WERI-Rb-1 (cell line): ENCODE results near the gene AP2M1.
A peak's percentile ranks its signal among the peaks of the same experiment; 100 is the strongest.

Experiments
- DNase-seq: peaks from one replicate; pipeline ENCODE4 v3.0.0-alpha.2; 2020
- H3K27ac ChIP-seq: fragments of 250-450 bp; sonication (Bioruptor Pico); 2 replicates; pipeline ENCODE4 v1.5.1; 2020; ENCODE audit warnings: mild to moderate bottlenecking, moderate library complexity
- H3K27me3 ChIP-seq: fragments of 250-450 bp; sonication (Bioruptor Pico); 2 replicates; pipeline ENCODE4 v1.5.1; 2021; ENCODE audit warnings: mild to moderate bottlenecking, low read depth, moderate library complexity; ENCODE audit not compliant: insufficient read depth, severe bottlenecking
- H3K36me3 ChIP-seq: fragments of 250-450 bp; sonication (Bioruptor Pico); 2 replicates; pipeline ENCODE4 v1.5.1; 2020; ENCODE audit warnings: mild to moderate bottlenecking, moderate library complexity
- H3K4me3 ChIP-seq: 2 replicates; pipeline ENCODE4 v1.5.1; 2011; ENCODE audit warnings: low read depth, mild to moderate bottlenecking, control low read depth, low read length
- H3K9me3 ChIP-seq: fragments of 250-450 bp; sonication (Bioruptor Pico); 2 replicates; pipeline ENCODE4 v1.5.1; 2021; ENCODE audit warnings: mild to moderate bottlenecking, moderate library complexity; ENCODE audit not compliant: severe bottlenecking
- TF ChIP-seq, protein P1 (sequence below): IDR thresholded peaks from 2 replicates; pipeline ENCODE4 v1.5.1; 2011; ENCODE audit warnings: low read depth, mild to moderate bottlenecking, control low read depth, inconsistent platforms, low read length

Gene AP2M1

DNA sequence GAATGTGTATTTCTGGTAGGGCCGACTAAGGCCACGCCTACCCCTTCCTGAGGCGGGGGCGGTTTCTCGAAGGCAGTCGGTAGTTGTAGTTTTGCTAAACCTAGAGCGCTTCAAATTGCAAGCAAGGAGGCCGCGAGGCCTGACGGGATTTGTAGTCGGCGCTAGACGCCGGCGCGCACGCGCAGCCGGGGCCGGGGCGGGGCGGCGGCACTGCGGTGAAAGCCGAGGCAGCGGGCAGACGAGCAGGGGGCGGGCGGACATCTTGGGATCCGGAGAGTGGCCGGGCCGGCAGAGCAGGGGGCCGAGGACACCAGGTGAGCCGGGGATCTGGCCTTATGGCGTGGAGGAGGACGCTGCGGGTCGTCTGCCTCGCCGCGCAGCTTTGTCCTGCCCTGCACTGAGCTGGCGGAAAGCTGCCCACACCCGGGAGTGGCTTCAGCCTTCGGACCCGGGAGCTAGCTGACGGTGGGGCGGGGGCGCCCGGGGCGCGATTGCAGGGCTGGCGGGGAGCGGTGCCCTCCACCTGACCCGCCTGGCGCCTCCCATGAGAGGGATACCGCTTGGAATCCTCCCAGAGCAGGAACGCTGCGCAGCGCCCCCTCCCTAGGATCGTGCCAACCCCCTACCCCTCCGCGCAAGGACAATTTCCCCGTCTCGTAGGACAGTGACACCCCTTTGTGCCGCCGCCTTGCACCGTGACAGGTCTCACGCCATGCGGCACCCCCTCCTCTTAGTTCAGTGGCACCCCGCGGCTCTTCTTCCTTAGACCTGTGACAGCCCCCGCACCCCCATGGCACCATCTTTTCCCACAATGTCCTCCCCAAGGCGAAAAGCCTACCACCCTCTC is at the start of gene AP2M1:
Gene AP2M1, plus strand, starts transcription at position 210 of the 847 bp plus-strand sequence. CDS start 2,139 bp downstream, outside the sequence.
- no peaks in the 10 kb centered on the region for H3K27me3 ChIP-seq
- peak; percentile 97 for DNase-seq
- H3K36me3 ChIP-seq, result peaks cover 65% of the 10 kb centered on the region

DNA sequence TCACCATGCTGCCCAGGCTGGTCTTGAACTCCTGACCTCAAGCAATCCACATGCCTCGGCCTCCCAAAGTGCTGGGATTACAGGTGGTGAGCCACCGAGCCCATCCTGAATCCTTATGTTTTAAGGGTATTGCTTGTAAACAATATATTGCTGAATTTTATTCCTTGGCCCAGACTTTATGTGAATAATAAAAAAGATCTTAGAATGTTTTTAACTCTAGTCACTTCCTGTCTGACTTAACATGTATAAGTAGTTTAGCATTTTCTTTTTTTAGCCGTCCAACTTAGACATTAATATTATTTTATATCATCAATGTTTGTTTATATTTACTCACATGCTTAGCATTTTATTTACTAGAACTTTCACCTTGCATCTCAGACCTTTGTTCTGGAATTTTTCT is 48.6 kb upstream of the AP2M1 start:
- TF ChIP-seq, protein P1, sequence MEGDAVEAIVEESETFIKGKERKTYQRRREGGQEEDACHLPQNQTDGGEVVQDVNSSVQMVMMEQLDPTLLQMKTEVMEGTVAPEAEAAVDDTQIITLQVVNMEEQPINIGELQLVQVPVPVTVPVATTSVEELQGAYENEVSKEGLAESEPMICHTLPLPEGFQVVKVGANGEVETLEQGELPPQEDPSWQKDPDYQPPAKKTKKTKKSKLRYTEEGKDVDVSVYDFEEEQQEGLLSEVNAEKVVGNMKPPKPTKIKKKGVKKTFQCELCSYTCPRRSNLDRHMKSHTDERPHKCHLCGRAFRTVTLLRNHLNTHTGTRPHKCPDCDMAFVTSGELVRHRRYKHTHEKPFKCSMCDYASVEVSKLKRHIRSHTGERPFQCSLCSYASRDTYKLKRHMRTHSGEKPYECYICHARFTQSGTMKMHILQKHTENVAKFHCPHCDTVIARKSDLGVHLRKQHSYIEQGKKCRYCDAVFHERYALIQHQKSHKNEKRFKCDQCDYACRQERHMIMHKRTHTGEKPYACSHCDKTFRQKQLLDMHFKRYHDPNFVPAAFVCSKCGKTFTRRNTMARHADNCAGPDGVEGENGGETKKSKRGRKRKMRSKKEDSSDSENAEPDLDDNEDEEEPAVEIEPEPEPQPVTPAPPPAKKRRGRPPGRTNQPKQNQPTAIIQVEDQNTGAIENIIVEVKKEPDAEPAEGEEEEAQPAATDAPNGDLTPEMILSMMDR, result no peak
- no peaks in the 10 kb centered on the region for H3K9me3 ChIP-seq
- H3K27ac ChIP-seq, result no peak overlapping the region
- H3K36me3 ChIP-seq, result no peaks in the 10 kb centered on the region
- H3K27me3 ChIP-seq, result no peaks in the 10 kb centered on the region
- DNase-seq, result no peak
- no peak overlapping the region for H3K4me3 ChIP-seq

More for the DNA sequence above, at the start of gene AP2M1:
- Histone ChIP-seq H3K9me3 (no peaks in the 10 kb centered on the region), H3K27ac (peak within 1 kb of the TSS; percentile 97), H3K4me3 (peak within 1 kb of the TSS; percentile 91)
- TF ChIP-seq, protein P1, result no peak

DNA sequence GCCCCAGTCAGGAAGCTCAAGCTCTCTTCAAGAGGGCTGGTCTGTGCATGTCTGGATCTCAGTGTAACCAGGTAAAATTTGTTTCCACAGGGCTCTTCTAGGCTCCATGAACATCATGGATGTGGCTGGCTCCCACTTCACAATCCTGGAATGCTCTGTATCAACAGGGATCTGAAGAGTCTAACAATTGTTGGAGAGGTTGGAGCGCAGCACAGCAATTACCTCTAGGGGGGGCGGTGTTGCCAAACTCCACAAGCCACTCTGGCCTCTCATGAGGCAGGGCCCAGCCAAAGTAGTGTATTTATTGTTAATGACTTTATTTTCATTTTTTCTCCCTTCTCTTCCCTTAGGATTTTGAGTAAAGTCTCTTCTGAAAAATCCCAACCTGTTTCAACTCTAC is 45.6 kb upstream of the AP2M1 start:
- DNase-seq, result peak; percentile 57
- TF ChIP-seq, protein P1, result peak; percentile 59

DNA sequence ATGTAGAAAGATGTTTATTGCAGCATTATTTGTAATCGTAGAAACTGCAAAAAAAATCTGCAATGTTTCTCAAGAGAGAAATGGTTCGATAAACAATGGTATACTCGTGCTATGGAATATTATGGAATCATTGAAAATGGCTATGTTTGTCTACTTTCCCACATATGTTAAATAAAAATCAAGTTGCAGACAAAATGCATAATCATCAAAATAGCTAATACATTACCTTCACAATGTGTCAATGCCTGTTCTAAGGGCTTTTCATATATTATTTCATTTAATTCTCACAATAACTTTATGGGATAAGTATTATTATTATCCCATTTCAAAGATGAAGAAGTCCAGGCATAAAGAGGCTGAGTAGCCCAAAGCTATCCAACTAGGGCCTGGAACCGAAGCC is 41.7 kb upstream of the AP2M1 start:
- Histone ChIP-seq H3K36me3 (peaks cover 11% of the 10 kb centered on the region), H3K27me3 (no peaks in the 10 kb centered on the region), H3K27ac (no peak overlapping the region), H3K4me3 (no peak overlapping the region), H3K9me3 (no peaks in the 10 kb centered on the region)
- no peak for DNase-seq
- TF ChIP-seq, protein P1, result no peak

More for the DNA sequence above, 45.6 kb upstream of the AP2M1 start:
- Histone ChIP-seq H3K27me3 (no peaks in the 10 kb centered on the region), H3K4me3 (no peak overlapping the region), H3K27ac (no peak overlapping the region), H3K9me3 (no peaks in the 10 kb centered on the region), H3K36me3 (no peaks in the 10 kb centered on the region)

DNA sequence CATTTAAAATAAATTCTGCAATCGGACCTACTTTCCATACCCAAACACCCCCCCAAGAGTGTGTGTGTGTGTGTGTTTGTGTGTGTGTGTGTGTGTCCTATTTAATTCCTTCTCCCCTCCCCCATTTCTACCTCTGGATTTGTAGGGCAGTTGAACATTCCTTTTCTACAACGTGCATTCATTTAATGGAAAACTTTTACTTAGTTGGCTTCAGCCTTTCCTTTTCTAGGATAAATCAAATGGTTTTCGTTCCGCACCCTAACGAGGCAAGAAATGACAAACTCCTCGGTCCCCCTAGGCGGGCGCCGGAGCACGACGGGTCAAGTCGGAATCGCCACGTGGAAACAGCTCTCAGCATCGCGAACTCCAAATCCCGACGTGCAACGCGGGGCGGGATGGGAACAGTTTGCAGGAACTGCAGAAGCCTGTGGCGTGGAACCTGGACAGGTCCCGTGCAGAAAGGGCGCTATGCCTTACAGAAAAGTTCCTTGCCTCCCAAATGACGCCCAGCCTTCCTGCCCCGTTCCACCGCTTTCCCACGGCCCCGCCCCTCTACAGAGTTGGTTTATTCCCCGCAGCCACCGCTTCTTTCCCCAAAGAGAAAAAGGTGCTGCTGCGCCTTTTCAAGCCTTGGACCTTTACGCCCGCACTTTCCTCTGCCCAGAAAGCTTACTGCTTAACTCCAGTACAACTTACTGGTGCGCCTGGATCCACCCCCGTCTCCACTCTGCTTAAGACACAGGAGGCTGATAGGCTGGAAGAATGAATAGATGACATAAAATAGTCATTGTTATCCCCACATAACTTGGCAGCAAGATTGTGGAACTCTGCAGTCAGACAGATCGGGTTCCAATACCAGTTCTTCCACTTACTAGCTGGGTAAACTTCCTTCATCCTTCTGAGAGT is 40.6 kb upstream of the AP2M1 start:
- Histone ChIP-seq H3K27me3 (no peaks in the 10 kb centered on the region), H3K27ac (peak overlapping the region; percentile 84), H3K9me3 (no peaks in the 10 kb centered on the region), H3K4me3 (peak overlapping the region; percentile 99), H3K36me3 (peaks cover 21% of the 10 kb centered on the region)
- TF ChIP-seq, protein P1, result 0 out of 2 replicates have a peak, but pooled peaks have one; percentile 2
- DNase-seq, result peak; percentile 90
